ENCODE results near the gene ASIC1. TPM values are rescaled to one million over a fixed set of nuclear protein-coding genes. Genes with fewer than 3 reads are reported as not detected.

The ASIC1 gene
- total and polyA plus RNA-seq, 2 of the 13 experiments (the other 11 are each of a cell fraction or from before 2014, with no cell fraction given): 0.44 to 1.5 TPM

DNA sequence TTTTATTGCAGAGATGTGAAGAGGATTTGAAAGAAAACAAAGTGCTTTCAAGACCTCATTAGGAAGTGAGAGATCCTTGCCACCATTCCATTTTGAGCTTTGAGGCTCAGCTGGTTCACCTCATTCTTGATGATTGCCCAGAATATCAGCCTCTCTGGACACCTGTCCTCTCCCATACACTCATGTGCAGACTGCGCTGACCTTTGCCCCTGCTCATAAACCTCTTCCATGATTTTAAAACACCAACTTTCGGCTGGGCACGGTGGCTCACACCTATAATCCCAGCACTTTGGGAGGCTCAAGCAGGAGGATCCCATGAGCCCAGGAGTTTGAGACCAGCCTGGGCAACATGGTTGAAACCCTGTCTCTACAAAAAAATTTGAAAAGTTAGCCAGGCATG, 63.6 kb downstream of the ASIC1 start:
- peaks cover 2 to 28% of the 10 kb centered on the region in 2 experiments; a peak in 3 of 5 replicates for H3K36me3 ChIP-seq (replicated peaks in 1 of 2; ENCODE audit: control insufficient read depth in 1 of 2, insufficient read depth in 2 of 2, low read length in 2 of 2)
- H3K27ac ChIP-seq (ENCODE audit: extremely low read length, insufficient read depth, low read length): no peak overlapping the region
- peaks cover 4% of the 10 kb centered on the region for H3K79me2 ChIP-seq (ENCODE audit: insufficient read depth, low read length)
- no peak overlapping the region for H2AFZ ChIP-seq (ENCODE audit: low read length)
- ChIA-PET CTCF (ENCODE audit: low intra/inter-chr PET ratio, low total read pairs) (no interaction called here), POLR2A (interaction anchor here (0.9 to 1.5 kb wide), 2 partner anchors 9 to 11 kb away, joined by 4 to 6 read pairs; partner anchors contain the start of gene COX14)
- H3K4me3 ChIP-seq (replicated peaks in 1 of 3; ENCODE audit: insufficient read depth in 1 of 3, low read depth in 2 of 3, low read length in 3 of 3): no peak overlapping the region
- FAIRE-seq (no peak), ATAC-seq (no peak), DNase-seq (ENCODE audit: low spot score) (no peak)
- H3K9me3 ChIP-seq (ENCODE audit: low read length): no peaks in the 10 kb centered on the region
- in situ Hi-C loops (cut with HindIII; ENCODE audit: extremely low pct_ligation_motif_present, low pct_unique_long_range_greater_than_20kb): no loop called here
- no peak overlapping the region for H3K4me2 ChIP-seq (ENCODE audit: low read depth, low read length)
- 93% methylated on average over 3 of the region's 3 CpGs for WGBS (ENCODE audit: low lambda C conversion rate)
- BruUV-seq (replicated peaks): no TSS peak
- no peaks in the 10 kb centered on the region for H4K20me1 ChIP-seq (ENCODE audit: insufficient read depth, low read length)
- intact Hi-C loops (cut with micrococcal nuclease; ENCODE audit: unreplicated experiment): no loop called here
- no peak overlapping the region for H3K9ac ChIP-seq (ENCODE audit: insufficient read depth, low read depth, low read length)
- H3K4me1 ChIP-seq (ENCODE audit: insufficient read depth, low read length): no peaks in the 10 kb centered on the region
- H3K27me3 ChIP-seq (ENCODE audit: control insufficient read depth in 1 of 2, insufficient read depth in 2 of 2, low read length in 2 of 2): no peaks in the 10 kb centered on the region
- TF ChIP-seq, protein P1, sequence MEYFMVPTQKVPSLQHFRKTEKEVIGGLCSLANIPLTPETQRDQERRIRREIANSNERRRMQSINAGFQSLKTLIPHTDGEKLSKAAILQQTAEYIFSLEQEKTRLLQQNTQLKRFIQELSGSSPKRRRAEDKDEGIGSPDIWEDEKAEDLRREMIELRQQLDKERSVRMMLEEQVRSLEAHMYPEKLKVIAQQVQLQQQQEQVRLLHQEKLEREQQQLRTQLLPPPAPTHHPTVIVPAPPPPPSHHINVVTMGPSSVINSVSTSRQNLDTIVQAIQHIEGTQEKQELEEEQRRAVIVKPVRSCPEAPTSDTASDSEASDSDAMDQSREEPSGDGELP (IDR thresholded peaks at IDR 0.05; ENCODE audit: borderline replicate concordance, low read depth): no peak
- TF ChIP-seq ZNF451 (CRISPR knock-in tag; IDR thresholded peaks at IDR 0.05): no peak
- no peak for TF ChIP-seq LCORL (IDR thresholded peaks at IDR 0.05)
- TF ChIP-seq LCORL (CRISPR knock-in tag; IDR thresholded peaks at IDR 0.05): no peak
- TF ChIP-seq, protein P2, sequence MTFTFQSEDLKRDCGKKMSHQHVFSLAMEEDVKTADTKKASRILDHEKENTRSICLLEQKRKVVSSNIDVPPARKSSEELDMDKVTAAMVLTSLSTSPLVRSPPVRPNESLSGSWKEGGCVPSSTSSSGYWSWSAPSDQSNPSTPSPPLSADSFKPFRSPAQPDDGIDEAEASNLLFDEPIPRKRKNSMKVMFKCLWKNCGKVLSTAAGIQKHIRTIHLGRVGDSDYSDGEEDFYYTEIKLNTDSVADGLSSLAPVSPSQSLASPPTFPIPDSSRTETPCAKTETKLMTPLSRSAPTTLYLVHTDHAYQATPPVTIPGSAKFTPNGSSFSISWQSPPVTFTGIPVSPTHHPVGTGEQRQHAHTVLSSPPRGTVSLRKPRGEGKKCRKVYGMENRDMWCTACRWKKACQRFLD (CRISPR knock-in tag; IDR thresholded peaks at IDR 0.05; ENCODE audit: borderline replicate concordance): no peak
- TF ChIP-seq ZMYM3 (CRISPR knock-in tag; IDR thresholded peaks at IDR 0.05): no peak
- no peak for TF ChIP-seq ZNF205 (CRISPR knock-in tag; IDR thresholded peaks at IDR 0.05)
- TF ChIP-seq, protein P3, sequence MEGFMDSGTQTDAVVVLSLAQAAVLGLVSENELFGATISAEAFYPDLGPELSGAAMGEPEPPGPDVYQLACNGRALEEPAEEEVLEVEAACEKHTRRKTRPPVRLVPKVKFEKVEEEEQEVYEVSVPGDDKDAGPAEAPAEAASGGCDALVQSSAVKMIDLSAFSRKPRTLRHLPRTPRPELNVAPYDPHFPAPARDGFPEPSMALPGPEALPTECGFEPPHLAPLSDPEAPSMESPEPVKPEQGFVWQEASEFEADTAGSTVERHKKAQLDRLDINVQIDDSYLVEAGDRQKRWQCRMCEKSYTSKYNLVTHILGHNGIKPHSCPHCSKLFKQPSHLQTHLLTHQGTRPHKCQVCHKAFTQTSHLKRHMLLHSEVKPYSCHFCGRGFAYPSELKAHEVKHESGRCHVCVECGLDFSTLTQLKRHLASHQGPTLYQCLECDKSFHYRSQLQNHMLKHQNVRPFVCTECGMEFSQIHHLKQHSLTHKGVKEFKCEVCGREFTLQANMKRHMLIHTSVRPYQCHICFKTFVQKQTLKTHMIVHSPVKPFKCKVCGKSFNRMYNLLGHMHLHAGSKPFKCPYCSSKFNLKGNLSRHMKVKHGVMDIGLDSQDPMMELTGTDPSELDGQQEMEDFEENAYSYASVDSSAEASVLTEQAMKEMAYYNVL (CRISPR knock-in tag; IDR thresholded peaks at IDR 0.05; ENCODE audit: borderline replicate concordance): no peak
- TF ChIP-seq, protein P4, sequence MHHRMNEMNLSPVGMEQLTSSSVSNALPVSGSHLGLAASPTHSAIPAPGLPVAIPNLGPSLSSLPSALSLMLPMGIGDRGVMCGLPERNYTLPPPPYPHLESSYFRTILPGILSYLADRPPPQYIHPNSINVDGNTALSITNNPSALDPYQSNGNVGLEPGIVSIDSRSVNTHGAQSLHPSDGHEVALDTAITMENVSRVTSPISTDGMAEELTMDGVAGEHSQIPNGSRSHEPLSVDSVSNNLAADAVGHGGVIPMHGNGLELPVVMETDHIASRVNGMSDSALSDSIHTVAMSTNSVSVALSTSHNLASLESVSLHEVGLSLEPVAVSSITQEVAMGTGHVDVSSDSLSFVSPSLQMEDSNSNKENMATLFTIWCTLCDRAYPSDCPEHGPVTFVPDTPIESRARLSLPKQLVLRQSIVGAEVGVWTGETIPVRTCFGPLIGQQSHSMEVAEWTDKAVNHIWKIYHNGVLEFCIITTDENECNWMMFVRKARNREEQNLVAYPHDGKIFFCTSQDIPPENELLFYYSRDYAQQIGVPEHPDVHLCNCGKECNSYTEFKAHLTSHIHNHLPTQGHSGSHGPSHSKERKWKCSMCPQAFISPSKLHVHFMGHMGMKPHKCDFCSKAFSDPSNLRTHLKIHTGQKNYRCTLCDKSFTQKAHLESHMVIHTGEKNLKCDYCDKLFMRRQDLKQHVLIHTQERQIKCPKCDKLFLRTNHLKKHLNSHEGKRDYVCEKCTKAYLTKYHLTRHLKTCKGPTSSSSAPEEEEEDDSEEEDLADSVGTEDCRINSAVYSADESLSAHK (CRISPR knock-in tag; IDR thresholded peaks at IDR 0.05; ENCODE audit: borderline replicate concordance): no peak
- TF ChIP-seq, protein P5, sequence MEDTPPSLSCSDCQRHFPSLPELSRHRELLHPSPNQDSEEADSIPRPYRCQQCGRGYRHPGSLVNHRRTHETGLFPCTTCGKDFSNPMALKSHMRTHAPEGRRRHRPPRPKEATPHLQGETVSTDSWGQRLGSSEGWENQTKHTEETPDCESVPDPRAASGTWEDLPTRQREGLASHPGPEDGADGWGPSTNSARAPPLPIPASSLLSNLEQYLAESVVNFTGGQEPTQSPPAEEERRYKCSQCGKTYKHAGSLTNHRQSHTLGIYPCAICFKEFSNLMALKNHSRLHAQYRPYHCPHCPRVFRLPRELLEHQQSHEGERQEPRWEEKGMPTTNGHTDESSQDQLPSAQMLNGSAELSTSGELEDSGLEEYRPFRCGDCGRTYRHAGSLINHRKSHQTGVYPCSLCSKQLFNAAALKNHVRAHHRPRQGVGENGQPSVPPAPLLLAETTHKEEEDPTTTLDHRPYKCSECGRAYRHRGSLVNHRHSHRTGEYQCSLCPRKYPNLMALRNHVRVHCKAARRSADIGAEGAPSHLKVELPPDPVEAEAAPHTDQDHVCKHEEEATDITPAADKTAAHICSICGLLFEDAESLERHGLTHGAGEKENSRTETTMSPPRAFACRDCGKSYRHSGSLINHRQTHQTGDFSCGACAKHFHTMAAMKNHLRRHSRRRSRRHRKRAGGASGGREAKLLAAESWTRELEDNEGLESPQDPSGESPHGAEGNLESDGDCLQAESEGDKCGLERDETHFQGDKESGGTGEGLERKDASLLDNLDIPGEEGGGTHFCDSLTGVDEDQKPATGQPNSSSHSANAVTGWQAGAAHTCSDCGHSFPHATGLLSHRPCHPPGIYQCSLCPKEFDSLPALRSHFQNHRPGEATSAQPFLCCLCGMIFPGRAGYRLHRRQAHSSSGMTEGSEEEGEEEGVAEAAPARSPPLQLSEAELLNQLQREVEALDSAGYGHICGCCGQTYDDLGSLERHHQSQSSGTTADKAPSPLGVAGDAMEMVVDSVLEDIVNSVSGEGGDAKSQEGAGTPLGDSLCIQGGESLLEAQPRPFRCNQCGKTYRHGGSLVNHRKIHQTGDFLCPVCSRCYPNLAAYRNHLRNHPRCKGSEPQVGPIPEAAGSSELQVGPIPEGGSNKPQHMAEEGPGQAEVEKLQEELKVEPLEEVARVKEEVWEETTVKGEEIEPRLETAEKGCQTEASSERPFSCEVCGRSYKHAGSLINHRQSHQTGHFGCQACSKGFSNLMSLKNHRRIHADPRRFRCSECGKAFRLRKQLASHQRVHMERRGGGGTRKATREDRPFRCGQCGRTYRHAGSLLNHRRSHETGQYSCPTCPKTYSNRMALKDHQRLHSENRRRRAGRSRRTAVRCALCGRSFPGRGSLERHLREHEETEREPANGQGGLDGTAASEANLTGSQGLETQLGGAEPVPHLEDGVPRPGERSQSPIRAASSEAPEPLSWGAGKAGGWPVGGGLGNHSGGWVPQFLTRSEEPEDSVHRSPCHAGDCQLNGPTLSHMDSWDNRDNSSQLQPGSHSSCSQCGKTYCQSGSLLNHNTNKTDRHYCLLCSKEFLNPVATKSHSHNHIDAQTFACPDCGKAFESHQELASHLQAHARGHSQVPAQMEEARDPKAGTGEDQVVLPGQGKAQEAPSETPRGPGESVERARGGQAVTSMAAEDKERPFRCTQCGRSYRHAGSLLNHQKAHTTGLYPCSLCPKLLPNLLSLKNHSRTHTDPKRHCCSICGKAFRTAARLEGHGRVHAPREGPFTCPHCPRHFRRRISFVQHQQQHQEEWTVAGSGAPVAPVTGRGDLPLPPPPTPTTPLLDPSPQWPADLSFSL (CRISPR knock-in tag; IDR thresholded peaks at IDR 0.05): no peak
- TF ChIP-seq RBM22 (optimal IDR thresholded peaks at IDR 0.05; ENCODE audit: low read length): no peak

Data from HepG2 (cell line).